GM03348 (cell line): Measurements from ENCODE around the gene CTH.
A peak's percentile ranks its signal among the peaks of the same experiment; 100 is the strongest.
"Not testable (repeated sequence)": the region's sequence is repeated elsewhere in the genome, so short reads cannot be mapped to it uniquely, and the experiment has no call there.

Experiments
- DNase-seq: peaks from one replicate; pipeline ENCODE4 v3.0.0; 2012; ENCODE audit warnings: low spot score

Gene CTH

DNA sequence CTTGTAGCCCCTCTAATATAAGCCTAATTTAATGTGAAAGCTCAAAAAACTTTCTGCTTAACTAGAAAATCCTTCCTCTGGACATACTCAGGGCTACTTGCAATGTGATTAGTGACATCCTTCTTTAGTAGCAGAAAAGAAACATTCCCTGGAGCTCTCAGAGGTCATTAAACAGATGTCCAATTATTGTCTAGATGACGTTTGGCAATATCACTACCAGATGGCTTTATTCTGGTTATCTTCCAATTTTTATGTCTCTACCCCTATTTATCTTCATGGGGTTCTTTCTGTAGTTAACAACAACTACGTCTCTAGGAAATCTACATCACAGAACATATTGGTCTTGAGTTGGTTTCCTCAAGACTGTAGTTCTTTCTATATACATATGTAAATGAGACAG, 44.2 kb downstream of the CTH start:
- no peak for DNase-seq

DNA sequence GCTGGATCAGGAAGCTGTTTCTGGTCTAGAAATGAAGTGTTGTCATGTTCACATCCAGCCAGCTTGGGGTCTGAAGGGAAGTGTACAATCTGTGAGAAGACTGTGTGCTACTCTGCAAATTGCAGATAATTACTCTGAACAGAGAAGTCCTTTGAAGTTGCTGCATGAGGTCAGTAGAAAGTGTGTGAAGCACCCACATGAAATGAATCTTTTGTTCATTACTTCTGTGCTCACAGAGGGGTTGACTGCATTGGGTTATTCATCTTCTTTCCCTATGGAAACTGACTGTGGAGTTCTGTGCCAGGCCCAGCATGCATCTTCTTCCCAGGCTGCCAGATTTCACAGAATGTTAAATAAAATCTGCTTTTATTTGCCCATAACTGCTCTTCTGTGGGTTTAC, 47.1 kb downstream of the CTH start:
- DNase-seq, result no peak

DNA sequence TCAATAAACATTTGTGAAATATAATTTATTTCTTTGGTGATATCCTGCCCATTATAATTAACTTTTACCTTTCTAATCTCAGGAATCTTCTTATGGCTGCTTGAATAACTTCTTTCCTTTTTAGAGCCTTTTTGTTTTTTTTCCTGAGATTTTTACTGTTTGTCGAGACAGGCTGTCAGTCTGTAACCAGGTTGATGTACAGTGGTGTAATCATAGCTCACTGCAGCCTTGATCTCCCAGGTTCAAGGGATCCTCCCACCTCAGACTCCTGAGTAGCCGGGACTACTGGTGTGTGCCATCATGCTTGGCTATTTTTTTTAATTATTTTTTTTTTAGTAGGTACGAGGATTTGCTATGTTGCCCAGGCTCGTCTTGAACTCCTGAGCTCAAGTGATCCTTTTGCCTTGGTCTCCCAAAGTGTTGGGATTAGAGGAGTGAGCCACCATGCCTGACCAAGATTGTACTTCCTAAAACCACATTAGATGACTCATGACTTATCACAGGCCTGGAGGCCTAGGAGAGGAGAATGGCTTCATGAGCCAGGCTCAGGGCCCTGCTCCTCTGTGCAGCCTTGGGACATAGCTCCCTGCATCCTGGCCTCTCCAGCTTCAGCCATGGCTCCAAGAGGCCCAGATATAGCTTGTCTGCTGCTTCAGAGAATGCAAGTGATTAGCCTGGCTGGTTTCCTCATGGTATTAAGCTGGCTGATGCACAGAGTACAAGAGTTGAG, 48.6 kb downstream of the CTH start:
- DNase-seq, result peak; percentile 35

DNA sequence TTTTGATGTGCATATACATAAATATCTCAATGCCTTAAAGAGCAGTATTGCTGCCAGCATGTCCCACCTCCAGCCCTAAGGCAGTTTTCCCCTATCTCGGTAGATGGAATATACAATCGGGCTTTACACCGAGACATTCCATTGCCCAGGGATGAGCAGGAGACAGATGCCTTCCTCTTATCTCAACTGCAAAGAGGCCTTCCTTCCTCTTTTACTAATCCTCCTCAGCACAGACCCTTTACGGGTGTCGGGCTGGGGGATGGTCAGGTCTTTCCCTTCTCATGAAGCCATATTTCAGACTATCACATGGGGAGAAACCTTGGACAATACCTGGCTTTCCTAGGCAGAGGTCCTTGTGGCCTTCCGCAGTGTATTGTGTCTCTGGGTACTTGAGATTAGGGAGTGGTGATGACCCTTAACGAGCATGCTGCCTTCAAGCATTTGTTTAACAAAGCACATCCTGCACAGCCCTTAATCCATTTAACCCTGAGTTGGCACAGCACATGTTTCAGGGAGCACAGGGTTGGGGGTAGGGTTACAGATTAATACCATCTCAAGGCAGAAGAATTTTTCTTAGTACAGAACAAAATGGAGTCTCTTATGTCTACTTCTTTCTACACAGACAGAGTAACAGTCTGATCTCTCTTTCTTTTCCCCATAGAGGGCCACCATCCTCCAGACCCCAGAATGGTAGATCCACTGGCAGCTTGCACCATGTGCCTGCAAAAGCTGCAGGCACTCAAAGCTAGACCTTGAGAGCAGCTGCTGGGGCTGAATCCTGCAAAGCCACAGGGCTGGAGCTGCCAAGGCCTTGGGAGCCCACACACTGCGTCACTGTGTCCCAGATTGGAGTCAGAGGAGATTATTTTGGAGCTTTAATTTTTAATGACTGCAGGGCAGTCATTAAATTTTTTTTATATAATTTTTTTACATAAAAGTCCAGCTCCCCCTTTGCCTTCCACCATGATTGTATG, 50.0 kb downstream of the CTH start:
- DNase-seq, result not testable (repeated sequence)

DNA sequence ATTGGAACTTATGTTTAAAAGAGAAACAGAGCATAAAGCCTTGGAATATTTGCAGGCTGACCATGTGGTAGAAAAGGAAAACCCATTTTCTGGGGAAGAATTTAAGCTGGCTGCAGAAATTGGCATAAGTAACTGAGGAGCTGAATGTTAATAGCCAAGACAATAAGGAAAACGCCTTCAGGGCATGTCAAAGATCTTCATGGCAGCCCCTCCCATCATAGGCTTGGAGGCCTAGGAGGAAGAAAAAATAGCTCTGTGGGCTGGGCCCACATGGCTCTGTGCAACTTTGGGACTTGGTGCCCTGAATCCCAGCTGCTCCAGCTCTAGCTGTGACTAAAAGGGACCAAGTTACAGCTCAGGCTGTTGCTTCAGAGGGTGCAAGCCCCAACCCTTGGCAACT, 51.5 kb downstream of the CTH start:
- DNase-seq, result no peak

DNA sequence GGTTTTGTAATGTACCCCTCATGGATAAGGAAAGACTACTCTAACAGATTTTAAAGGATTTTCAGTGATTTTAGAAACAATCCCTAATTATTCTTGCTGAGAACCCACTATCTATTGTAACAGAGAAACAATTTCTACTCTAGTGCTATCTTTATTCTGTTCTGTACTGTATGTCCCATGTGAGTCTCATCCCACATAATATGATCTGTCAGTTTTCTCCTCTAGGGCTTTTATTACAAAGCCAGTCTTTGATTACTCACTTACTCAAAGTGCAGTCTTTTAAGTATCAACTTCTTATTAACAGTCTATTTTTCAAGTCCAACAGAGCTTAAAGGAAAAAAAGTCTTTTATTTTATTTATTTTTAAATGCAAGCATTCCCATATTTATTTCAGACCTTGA, 54.8 kb downstream of the CTH start:
- no peak for DNase-seq

DNA sequence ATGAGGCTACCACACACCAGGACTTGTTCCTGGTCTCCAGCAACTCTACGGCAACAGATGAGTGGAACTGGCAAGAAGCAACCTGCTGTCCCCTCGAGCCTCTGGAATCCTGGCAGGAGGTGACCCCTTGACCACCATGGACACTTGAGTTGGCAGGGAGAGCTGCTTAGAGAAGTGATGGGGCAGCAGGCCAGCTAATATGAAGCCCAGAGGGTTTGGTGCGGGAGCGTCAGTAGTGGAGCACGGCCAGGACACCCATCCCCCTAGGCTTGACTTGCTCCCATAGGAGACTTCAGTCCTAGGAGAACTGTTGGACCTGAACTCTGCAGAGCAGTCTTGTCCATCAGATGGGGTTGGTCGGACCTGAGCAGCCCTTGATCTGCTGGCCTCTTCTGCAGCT, 56.5 kb downstream of the CTH start:
- no peak for DNase-seq

DNA sequence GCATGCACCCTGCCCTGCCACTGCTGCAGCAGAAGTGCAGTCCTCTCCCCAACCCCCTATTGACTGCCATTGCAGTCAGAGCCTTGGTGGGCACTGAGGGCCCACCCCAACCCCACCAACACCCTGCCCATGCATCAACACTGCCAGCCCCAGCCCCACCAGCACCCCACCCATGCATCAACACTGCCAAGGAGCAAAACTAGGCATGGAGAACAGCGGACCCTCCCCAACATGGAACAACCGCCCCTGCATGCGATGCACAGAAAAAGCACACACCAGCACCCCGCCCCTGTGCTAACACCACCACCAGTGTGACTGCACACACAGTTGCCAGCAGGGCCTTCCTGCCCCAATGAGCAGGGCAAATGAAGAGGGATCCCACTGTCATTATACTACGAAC, 57.1 kb downstream of the CTH start:
- no peak for DNase-seq

DNA sequence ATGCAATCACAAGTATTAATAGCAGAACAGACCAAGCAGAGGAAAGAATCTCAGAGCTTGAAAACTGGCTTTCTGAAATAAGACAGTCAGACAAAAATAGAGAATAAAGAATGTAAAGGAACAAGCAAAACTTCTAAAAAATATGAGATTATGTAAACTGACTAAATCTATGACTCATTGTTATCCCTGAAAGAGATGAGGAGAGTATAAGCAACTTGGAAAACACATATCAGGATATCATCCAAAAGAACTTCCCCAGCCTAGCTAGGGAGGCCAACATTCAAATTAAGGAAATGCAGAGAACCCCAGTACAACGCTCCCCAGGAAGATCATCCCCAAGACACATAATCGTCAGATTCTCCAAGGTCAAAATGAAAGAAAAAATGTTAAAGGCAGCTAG, 58.1 kb downstream of the CTH start:
- not testable (repeated sequence) for DNase-seq

DNA sequence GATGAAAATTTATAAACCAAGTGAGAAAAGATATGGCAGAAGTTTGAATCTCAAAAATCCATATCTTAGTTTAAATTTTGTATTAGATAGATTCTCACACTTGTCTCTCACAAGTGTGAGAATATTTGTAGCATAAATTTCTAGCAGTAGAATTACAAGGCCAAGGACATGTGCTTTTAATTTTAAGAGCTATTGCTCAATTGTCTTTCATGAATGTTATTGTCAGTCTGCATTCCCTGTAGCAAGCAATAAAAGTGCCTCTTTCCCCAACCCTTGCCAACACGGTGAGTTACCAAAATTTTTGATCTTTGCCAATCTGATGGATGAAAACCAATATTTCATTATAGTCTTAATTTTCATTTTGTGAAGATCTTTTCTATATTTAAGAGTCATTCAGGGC, 64.0 kb downstream of the CTH start:
- peak; percentile 70 for DNase-seq

DNA sequence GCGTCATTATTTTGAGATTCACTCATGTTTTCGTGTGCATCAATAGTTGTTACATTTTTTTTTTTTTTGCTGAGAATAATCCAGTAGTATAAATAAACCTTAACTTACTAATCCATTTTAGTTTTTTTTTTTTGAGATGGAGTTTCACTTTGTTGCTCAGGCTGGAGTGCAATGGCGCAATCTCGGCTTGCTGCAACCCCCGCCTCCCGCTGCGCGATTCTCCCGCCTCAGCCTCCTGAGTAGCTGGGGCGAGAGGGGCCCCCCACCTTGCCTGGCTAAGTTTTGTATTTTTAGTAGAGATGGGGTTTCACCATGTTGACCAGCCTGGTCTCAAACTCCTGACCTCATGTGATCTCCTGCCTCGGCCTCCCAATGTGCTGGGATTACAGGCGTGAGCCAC, 66.0 kb downstream of the CTH start:
- DNase-seq, result no peak

DNA sequence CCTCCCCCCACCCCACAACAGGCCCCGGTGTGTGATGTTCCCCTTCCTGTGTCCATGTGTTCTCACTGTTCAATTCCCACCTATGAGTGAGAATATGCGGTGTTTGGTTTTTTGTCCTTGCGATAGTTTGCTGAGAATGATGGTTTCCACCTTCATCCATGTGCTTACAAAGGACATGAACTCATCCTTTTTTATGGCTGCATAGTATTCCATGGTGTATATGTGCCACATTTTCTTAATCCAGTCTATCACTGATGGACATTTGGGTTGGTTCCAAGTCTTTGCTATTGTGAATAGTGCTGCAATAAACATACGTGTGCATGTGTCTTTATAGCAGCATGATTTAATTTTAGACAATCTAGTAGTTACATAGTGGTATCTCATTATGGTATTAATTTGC, 66.8 kb downstream of the CTH start:
- DNase-seq, result not testable (repeated sequence)

DNA sequence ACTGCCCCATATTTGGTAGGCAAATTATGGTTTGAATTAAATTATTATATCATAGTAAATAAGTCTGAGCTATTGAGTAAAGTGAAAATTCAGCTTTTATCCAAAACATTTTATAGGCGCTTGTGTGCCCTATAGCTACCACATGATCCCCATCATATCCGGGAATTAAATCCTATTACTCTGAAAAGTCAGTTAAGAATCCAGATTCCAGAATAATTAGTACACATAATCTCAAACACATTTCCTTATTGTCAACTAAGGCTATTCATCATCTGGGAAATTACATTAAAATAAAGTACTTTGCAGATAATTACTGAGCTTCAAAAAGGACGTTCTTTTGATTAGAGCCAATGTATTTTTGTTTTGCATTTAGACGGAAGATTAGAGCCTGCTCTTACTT, 72.3 kb downstream of the CTH start:
- no peak for DNase-seq

DNA sequence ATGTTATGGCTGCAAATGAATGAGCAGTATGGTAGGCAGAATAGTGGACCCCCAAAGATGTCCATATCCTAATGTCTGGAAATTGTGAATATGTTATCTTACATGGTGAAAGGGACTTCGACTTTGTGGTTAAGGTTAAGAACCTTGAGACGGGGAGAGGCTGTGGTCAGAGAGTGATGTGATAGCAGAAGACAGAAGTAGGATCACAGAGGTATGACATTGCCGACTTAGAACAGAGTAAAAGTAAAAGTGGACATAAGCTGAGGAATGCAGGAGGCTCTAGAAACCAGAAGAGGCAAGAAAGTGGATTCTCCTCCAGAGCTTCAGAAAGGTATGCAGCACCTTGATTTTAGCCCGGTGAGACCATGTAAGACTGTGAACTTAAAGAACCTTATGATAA, 74.6 kb downstream of the CTH start:
- DNase-seq, result no peak

DNA sequence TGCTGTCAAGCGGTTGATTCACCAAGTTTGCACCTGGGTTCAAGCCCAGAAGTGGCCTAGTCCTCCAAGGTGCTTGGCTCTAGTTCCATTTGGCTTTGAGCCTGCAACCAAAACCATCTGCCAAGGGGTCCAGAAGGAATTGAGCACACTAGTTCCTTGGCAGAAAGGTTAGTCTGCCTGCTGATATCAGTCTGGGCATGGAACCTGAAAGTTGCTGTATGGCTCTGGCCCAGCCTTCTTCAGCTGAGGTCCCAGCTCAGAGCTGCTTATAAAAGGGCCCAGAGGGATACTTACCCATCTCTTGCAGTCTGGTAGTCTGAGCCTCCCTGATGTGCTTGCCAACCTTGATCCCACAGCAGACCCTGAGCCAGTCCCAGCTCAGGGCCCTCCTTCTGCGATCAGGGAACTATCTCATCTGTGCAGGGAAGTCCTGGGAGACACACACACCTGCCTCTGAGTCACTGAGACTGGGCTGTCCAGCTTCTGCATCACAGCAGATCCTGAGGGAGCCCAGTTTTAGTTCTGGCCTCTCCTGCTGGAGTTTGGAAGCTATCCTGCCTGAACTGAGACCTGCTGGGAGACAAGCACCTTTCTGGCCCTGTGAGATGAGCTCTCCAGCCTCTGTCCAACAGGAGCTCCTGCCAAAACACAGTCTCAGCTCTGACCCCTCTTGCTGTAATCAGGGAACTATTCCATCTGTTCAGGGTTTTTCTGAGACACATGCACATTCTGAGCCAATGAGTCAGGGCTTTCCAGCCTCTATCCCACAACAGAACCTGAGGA, 75.8 kb downstream of the CTH start:
- DNase-seq, result peak; percentile 89

DNA sequence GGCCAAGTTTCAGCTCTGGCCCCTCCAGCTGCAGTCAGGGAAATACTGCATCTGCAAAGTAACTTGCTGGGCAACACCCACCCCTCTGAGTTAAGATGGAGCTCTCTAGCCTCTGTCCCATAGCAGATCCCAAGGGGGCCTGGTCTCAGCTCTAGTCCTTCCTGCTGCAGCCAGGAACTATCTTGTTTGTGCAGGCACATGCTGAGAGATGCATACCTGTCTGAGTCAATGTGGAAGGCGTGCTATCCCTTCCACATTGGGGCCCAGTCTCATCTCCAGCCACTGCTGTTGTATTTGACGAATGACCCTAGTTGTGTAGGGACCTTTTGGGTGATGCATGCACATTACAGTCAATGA, 76.4 kb downstream of the CTH start:
- DNase-seq, result peak; percentile 4

DNA sequence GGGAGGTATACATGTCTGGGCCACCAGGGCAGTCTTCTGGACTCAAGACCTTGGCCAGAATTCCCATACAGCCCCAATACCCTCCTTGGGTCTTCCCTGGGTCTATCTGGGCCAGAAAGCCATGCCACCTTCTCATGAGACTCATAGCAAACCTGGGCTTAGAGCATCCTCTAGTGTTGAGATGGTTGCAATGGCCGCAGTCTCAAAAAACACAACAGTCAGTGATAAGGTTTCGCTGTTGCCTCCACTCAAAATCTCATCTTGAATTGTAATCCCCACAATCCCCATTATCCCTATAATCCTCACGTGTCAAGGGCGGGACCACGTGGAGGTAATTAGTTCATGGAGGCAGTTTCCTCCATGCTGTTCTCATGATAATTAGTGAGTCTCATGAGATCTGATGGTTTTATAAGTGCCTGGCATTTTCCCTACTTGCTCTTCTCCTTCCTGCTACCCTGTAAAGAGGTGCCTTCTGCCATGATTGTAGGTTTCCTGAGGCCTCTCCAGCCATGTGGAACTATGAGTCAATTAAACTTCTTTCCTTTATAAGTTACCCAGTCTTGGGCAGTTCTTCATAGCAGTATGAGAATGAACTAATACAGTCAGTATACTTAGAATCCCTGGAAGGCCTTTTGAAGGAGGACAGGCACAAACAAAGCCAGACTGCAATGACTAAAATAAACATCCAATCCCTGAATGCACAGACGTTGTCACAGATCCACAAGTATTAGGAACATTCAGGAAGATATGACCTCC, 77.0 kb downstream of the CTH start:
- DNase-seq, result peak; percentile 22
